Uterus (tissue), 2 donors: ENCODE data around the gene CPT1A.

ENCODE experiments used
- CTCF ChIP-seq, 4 experiments: fragments of 200-600 bp in 2 of 4; fragments of 450-650 bp in 2 of 4; sonication (generic) in 2 of 4; IDR thresholded peaks; one replicate each; pipeline ENCODE4 v1.5.1; 2016 to 2019; ENCODE audit warnings: antibody characterized with exemption in 4 of 4, mild to moderate bottlenecking in 2 of 4, moderate library complexity in 1 of 4
- POLR2A ChIP-seq, 2 donors: fragments of 450-650 bp; IDR thresholded peaks; one replicate each; pipeline ENCODE4 v1.6.1; 2016; ENCODE audit warnings: antibody characterized with exemption in 2 of 2, mild to moderate bottlenecking in 1 of 2, moderate library complexity in 1 of 2

GRCh38 chr11:68842427-68843051 lies 823 bp upstream of the CPT1A start:
- TF ChIP-seq CTCF (IDR thresholded peaks at IDR 0.05) (no peak), POLR2A (IDR thresholded peaks at IDR 0.05) (no peak)
